ENCODE results near the gene TMEM59.
"Not testable (repeated sequence)": the region's sequence is repeated elsewhere in the genome, so short reads cannot be mapped to it uniquely, and the experiment has no call there.

DNA sequence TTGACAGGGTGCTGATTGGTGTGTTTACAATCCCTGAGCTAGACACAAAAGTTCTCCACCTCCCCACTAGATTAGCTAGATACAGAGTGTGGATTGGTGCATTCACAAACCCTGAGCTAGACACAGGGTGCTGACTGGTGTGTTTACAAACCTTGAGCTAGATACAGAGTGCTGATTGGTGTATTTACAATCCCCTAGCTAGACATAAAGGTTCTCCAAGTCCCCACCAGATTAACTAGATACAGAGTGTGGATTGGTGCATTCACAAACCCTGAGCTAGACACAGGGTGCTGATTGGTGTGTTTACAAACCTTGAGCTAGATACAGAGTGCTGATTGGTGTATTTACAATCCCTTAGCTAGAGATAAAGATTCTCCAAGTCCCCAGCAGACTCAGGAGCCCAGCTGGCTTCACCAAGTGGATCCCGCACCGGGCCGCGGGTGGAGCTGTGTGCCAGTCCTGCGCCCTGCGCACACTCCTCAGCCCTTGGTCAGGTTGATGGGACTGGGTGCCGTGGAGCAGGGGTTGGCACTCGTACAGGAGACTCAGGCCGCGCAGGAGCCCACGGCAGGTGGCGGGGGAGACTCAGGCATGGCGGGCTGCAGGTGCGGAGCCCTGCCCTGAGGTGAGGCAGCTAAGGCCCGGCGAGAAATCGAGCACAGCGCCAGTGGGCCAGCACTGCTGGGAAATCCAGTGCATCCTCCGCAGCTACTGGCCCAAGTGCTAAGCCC lies 49.1 kb downstream of the TMEM59 start:
- TF ChIP-seq POLR2A (IDR thresholded peaks at IDR 0.05), result not testable (repeated sequence)
- TF ChIP-seq, protein P1, sequence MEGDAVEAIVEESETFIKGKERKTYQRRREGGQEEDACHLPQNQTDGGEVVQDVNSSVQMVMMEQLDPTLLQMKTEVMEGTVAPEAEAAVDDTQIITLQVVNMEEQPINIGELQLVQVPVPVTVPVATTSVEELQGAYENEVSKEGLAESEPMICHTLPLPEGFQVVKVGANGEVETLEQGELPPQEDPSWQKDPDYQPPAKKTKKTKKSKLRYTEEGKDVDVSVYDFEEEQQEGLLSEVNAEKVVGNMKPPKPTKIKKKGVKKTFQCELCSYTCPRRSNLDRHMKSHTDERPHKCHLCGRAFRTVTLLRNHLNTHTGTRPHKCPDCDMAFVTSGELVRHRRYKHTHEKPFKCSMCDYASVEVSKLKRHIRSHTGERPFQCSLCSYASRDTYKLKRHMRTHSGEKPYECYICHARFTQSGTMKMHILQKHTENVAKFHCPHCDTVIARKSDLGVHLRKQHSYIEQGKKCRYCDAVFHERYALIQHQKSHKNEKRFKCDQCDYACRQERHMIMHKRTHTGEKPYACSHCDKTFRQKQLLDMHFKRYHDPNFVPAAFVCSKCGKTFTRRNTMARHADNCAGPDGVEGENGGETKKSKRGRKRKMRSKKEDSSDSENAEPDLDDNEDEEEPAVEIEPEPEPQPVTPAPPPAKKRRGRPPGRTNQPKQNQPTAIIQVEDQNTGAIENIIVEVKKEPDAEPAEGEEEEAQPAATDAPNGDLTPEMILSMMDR (IDR thresholded peaks at IDR 0.05), result not testable (repeated sequence)

Data from esophagus squamous epithelium (tissue), 4 donors.